ENCODE data around the gene EPHA2. TPM values are rescaled to one million over a fixed set of nuclear protein-coding genes. Genes with fewer than 3 reads are reported as not detected.
A peak's percentile ranks its signal among the peaks of the same experiment; 100 is the strongest.

The EPHA2 gene
- total RNA-seq, 2 experiments from 2014 or later, result not detected

DNA sequence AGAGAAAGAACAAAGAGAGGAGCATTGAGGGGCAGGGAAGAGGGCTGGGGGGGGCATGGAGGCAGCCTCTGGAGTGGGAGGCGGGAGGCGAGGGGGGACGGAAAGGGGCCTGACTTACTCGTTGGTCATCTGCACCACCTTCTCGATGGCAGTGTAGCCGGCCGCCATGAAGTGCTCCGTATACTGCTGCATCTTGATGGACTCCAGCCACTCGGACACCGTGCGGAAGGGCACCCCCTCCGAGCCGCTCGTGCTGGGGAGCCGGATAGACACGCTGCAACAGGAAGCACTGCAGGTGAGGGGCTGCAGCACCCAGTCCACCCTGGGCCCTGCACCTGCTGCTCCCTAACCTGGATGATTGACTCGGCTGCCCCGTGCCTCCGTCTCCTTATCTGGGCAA is 26.6 kb downstream of the EPHA2 start:
- CTCF ChIA-PET, result no interaction called here
- POLR2A ChIA-PET, result no interaction called here
- Mint-ChIP-seq H3K36me3 (ENCODE audit: low read depth) (no peaks in the 10 kb centered on the region), H3K4me1 (no peaks in the 10 kb centered on the region), H3K4me3 (no peak overlapping the region), H3K27me3 (no peaks in the 10 kb centered on the region), H3K27ac (no peak overlapping the region), H3K9me3 (no peaks in the 10 kb centered on the region)
- DNase-seq, result no peak

DNA sequence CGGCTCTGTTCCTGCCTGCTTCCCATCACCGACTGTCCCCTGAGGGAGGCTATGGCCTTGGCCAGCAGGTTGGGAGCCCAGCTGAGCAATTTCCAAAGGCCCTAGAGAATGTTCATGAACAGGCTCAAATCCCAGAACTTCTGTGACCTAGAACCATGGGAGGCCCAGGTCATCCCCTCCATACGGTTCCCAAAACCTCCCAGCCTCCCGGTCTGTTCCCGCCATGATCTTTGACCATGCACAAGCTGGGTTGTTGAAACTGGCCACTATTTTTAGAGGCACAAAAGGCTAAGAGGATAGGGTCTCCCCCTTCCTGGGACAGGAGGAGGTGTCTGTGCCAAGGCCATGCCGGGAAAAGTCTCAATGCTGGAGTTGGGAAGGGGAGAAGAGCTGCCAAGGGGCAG is 27.5 kb downstream of the EPHA2 start:
- no peak for DNase-seq
- ChIA-PET POLR2A (no interaction called here), CTCF (interaction anchor here (1.5 kb wide), 1 partner anchor 49 kb away, joined by 5 read pairs; no protein-coding TSS in a partner anchor)
- no peaks in the 10 kb centered on the region for H3K9me3 Mint-ChIP-seq
- H3K27me3 Mint-ChIP-seq, result no peaks in the 10 kb centered on the region
- H3K4me3 Mint-ChIP-seq, result no peak overlapping the region
- H3K36me3 Mint-ChIP-seq (ENCODE audit: low read depth), result no peaks in the 10 kb centered on the region
- H3K27ac Mint-ChIP-seq, result no peak overlapping the region
- H3K4me1 Mint-ChIP-seq, result peaks cover 3% of the 10 kb centered on the region

DNA sequence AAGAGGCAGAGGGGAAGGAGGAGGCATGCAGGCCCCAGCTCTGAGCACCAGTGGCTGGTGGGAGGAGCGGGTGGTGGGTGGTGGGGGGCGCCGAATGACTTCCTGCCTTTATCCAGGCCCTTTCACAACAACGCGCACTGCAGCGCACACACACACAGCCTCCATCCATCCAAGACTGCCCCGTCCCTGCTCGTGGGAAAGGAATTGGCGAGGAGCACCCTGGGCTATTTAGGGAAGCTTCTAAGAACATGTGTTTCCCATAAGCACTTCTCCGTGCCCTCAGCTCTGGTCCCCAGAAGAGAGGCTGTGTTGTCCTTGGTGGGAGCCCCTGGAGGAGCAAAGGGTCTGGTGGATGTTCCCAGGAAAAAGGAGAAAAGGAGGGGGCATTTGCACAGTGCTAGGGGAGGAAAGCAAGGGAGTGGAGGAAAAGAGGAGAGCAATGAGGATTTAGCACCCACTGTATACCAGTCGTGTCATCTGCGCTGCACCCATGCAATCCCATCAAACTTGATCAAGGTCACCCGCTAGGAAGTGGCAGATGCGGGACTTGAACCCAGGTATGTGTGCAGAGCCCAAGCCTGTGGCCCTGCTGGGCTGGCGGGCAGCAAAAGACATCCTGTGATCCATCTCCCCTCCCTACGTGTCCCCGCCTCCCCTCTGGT is 28.1 kb downstream of the EPHA2 start:
- no peak overlapping the region for H3K27ac Mint-ChIP-seq
- ChIA-PET CTCF (interaction anchor here (1.5 kb wide), 1 partner anchor 49 kb away, joined by 5 read pairs; no protein-coding TSS in a partner anchor), POLR2A (interaction anchor here (0.6 kb wide), 1 partner anchor 356 kb away, joined by 3 read pairs; no protein-coding TSS in a partner anchor)
- no peaks in the 10 kb centered on the region for H3K27me3 Mint-ChIP-seq
- no peaks in the 10 kb centered on the region for H3K9me3 Mint-ChIP-seq
- peaks cover 7% of the 10 kb centered on the region for H3K4me1 Mint-ChIP-seq
- no peak for DNase-seq
- H3K4me3 Mint-ChIP-seq, result no peak overlapping the region
- no peaks in the 10 kb centered on the region for H3K36me3 Mint-ChIP-seq (ENCODE audit: low read depth)

DNA sequence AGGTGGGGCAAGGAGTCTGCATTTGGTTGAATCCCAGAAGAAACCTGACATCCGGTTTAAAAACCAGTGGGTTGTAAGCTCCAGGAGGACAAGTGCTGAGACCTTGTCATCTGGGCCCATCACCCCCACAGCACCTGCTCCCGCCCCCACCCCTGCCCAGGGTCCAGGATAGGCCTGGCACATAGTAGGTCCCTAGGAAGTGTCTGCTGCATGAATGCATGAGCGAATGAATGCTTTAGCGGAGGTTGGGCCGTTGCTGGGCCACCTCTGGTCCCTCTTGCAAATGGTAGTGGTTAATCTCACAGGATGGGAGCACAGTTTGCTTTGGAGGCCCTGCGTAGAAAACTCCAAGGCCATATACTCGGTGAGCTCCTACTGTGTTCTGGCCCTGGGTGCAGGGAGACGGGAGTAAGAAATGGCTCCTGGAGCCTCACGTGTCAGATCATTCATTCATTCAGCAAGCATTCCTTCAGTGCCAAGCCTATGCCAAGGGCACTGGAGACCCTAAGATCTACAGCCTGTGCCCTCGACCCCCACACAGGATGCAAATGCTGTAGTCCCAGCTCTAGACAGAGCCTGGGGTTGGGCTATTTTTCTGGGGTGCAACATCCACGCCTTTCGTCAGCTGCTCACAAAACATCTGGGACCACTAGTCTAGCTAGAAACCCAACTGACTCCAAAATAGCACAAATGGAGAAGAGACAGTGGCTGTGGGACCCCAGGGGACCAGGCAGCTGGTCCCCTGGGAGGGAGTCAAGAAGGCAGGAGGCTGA is 28.9 kb downstream of the EPHA2 start:
- CTCF ChIA-PET, result interaction anchor here (1.5 kb wide), 1 partner anchor 48 kb away, joined by 5 read pairs; no protein-coding TSS in a partner anchor
- Mint-ChIP-seq H3K4me1 (peaks cover 9% of the 10 kb centered on the region), H3K4me3 (no peak overlapping the region), H3K27ac (no peak overlapping the region), H3K9me3 (no peaks in the 10 kb centered on the region), H3K36me3 (ENCODE audit: low read depth) (no peaks in the 10 kb centered on the region), H3K27me3 (no peaks in the 10 kb centered on the region)
- DNase-seq, result no peak
- POLR2A ChIA-PET, result interaction anchor here (0.6 kb wide), 1 partner anchor 355 kb away, joined by 3 read pairs; no protein-coding TSS in a partner anchor

DNA sequence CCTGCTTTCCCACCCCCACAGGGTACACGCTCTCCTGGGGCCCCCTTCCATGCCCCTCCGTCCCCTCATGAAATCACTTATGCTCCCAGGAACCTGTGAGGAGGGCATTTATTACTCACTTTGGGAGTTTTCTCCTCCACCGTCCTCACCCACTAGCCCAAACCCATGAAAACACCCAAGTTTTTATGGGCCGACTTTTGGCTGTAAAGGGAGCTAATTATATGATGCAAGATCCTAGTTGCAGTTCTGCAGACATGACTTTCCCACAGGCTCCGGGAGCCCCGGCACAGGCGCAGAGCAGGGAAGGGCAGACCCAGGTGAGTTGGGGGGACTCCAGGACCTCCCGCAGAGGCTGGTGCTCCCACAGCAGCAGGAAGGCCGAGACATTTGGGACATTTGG is 29.7 kb downstream of the EPHA2 start:
- Mint-ChIP-seq H3K36me3 (ENCODE audit: low read depth) (no peaks in the 10 kb centered on the region), H3K27ac (no peak overlapping the region), H3K4me3 (no peak overlapping the region), H3K27me3 (no peaks in the 10 kb centered on the region), H3K4me1 (peaks cover 9% of the 10 kb centered on the region), H3K9me3 (no peaks in the 10 kb centered on the region)
- POLR2A ChIA-PET, result no interaction called here
- no peak for DNase-seq
- CTCF ChIA-PET, result no interaction called here

DNA sequence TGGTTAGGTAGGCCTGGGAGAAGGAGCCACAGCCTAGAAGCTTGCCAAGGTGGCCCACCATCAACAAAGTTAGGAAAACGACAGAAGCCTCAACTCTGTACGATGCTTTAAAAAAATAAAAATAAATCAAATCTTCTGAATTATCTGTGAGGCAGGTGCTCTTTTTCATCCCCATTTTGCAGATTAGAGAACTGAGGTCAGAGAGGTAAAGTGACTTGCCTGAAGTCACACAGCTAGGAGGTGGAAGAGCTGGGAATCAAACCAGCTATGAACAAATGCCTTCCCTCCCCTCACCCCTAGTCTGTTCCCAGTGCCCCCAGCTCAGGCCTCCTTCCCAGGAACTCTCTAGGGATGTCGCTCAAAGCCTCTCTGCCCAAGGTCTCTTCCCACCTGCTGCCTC is 30.4 kb downstream of the EPHA2 start:
- POLR2A ChIA-PET, result no interaction called here
- CTCF ChIA-PET, result no interaction called here
- Mint-ChIP-seq H3K4me3 (no peak overlapping the region), H3K27me3 (no peaks in the 10 kb centered on the region), H3K4me1 (peaks cover 9% of the 10 kb centered on the region), H3K9me3 (no peaks in the 10 kb centered on the region), H3K27ac (no peak overlapping the region), H3K36me3 (ENCODE audit: low read depth) (no peaks in the 10 kb centered on the region)
- DNase-seq, result no peak

DNA sequence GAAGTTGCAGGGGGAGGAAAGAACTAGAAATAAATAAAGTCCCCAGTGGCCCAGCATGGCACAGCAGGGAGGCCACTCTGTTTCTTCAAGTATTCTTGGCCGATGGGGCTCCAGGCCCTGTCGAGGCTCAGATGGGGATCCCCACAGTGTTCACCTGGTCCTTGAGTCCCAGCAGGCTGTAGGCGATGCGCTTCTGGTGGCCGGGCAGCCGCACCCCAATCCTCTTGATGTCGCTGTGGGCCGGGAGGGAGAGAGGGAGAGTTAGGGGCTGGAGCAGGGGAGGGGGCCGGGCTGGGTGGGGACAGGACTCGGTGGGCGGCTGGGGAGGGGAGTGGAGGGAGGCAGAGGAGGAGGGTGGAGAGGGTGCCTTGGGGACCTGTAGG is 30.8 kb downstream of the EPHA2 start:
- DNase-seq, result no peak
- Mint-ChIP-seq H3K36me3 (ENCODE audit: low read depth) (no peaks in the 10 kb centered on the region), H3K27ac (no peak overlapping the region), H3K9me3 (no peaks in the 10 kb centered on the region), H3K4me3 (no peak overlapping the region), H3K4me1 (peaks cover 9% of the 10 kb centered on the region), H3K27me3 (no peaks in the 10 kb centered on the region)
- ChIA-PET POLR2A (no interaction called here), CTCF (no interaction called here)

DNA sequence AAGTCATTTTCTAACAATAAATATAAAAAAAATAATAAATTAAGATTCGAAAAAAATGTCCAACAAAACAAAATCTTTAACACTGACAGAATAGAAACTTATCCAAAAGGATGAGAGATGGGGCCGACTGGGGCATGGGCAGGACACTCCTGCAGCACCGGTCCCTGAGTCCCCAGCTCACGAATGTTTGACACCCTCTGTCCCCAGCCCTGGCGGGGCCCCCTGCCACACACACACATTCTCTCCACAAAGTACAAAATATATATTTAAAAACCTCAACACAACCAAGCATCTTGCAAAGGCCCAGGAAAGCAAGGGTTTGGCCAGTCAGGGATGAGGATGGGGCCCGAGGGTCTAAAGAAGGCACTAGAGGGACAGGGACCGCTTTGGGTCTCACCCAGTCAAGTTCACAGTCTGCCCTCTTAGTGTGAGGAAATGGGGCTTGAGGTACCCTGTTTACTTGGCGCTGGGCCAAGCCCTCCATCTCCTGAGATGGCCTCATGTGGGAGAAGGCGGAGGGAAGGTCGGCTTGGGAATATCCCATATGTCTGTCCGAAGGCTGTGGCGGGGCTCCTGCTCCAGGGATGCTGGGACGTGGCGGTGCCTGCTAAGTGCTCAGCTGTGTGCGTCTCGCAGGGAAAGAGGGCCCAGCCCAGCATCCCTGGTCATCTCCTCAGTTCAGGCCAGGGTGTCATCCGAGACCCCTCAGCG is 31.3 kb downstream of the EPHA2 start:
- POLR2A ChIA-PET, result no interaction called here

DNA sequence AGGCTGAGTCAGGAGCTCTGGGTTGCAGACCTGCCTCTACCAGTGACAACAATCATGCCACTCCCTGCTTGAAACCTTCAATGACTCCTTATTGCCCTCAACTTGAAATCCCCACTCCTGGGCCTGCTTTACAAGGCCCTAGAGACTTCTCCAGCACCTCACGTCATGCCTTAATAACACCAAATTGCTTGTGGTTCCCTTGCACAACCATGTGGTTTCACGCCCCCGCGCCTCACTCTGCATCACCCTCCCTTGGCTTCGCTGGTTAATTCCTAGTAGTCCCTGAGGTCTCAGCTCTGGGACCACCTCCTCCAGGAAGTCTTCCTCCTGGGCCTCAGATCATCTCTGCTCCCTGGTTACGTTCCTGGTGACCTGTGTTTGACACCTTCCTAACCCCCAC is 33.0 kb downstream of the EPHA2 start:
- peak; percentile 26 for DNase-seq
- ChIA-PET CTCF (no interaction called here), POLR2A (no interaction called here)
- Mint-ChIP-seq H3K27ac (no peak overlapping the region), H3K9me3 (no peaks in the 10 kb centered on the region), H3K4me1 (peaks cover 9% of the 10 kb centered on the region), H3K36me3 (ENCODE audit: low read depth) (no peaks in the 10 kb centered on the region), H3K27me3 (no peaks in the 10 kb centered on the region), H3K4me3 (no peak overlapping the region)

More for the DNA sequence above, 31.3 kb downstream of the EPHA2 start:
- Mint-ChIP-seq H3K4me1 (peaks cover 9% of the 10 kb centered on the region), H3K36me3 (ENCODE audit: low read depth) (no peaks in the 10 kb centered on the region), H3K9me3 (no peaks in the 10 kb centered on the region), H3K27me3 (no peaks in the 10 kb centered on the region), H3K27ac (no peak overlapping the region), H3K4me3 (no peak overlapping the region)
- no peak for DNase-seq
- CTCF ChIA-PET, result interaction anchor here (1.0 to 1.1 kb wide), 2 partner anchors 42 to 46 kb away, joined by 3 read pairs; no protein-coding TSS in a partner anchor

DNA sequence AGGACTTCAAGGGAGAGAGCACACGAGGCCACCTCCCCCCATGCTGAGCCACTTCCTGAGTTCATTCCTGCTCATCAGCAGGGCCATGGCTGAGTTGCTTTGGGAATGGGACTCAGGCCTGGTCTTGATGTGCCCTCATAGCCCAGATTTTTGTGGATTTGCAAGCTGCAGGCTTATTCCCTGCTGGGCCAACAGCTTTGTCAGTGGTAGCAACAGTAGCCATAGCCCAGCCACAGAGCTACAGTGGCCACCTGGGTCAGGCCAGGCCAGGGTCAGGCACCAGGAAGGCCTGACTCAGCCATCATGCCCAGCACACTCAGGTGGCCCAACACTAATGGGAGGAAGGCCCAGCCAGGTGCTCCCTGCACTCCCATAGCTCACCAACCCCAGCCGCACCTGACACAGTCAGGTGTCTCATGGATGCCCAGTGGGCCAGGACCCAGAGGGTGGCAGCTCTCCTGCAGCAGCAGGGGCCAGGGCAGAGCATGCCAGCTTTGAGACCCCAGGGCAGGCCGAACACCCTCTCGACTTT is 33.5 kb downstream of the EPHA2 start:
- no peak overlapping the region for H3K27ac Mint-ChIP-seq
- POLR2A ChIA-PET, result no interaction called here
- no peak overlapping the region for H3K4me3 Mint-ChIP-seq
- no peaks in the 10 kb centered on the region for H3K36me3 Mint-ChIP-seq (ENCODE audit: low read depth)
- CTCF ChIA-PET, result no interaction called here
- DNase-seq, result no peak
- H3K27me3 Mint-ChIP-seq, result no peaks in the 10 kb centered on the region
- no peaks in the 10 kb centered on the region for H3K9me3 Mint-ChIP-seq
- H3K4me1 Mint-ChIP-seq, result peaks cover 9% of the 10 kb centered on the region

DNA sequence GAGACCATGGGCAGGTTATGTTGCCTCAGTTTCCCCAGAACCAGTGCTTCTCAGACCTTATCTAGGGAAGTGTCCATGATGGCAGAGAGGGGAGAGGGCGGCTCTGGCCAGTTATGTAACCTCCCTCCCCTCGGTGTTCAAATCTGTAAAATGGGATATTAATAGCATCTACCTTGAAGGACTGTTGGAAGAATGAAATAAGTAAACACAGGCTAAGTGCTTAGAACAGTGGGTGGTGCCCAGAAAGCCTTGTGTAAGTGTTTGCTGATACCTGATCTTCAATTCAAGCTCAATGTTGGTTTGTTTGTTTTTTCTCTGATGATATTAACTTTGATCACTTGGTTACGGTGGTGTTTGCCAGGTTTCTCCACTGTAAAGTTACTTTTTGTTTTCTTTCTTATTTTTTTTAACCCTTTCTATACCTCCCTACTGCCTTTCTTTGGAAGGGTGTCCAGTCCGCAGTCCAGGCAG is 34.9 kb downstream of the EPHA2 start:
- no peak overlapping the region for H3K27ac Mint-ChIP-seq
- H3K36me3 Mint-ChIP-seq (ENCODE audit: low read depth), result no peaks in the 10 kb centered on the region
- ChIA-PET CTCF (interaction anchor here (0.7 kb wide), 1 partner anchor 66 kb away, joined by 3 read pairs; no protein-coding TSS in a partner anchor), POLR2A (no interaction called here)
- H3K4me3 Mint-ChIP-seq, result no peak overlapping the region
- DNase-seq, result no peak
- peaks cover 9% of the 10 kb centered on the region for H3K4me1 Mint-ChIP-seq
- no peaks in the 10 kb centered on the region for H3K27me3 Mint-ChIP-seq
- no peaks in the 10 kb centered on the region for H3K9me3 Mint-ChIP-seq

DNA sequence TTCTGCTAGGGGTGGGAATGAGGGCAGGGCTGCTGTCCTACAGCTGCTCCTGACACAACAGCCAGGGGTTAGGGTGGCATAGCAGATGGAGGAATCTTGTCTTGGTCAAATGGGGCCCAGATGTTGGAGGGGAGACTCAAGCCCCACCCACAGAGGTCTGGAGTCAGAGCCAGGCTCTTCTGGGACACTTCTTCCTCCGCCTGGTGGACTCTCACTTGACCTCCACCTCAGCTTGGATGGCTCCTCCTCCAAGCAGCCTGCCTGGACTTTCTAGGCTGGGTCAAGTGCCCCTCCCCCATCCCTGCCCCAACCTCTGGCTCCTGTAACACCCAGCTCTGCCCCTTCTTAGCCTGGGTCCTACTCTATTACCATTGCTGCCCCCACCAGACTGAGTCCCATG is 35.5 kb downstream of the EPHA2 start:
- Mint-ChIP-seq H3K27me3 (no peaks in the 10 kb centered on the region), H3K4me1 (peaks cover 9% of the 10 kb centered on the region), H3K9me3 (no peaks in the 10 kb centered on the region), H3K36me3 (ENCODE audit: low read depth) (no peaks in the 10 kb centered on the region), H3K27ac (no peak overlapping the region), H3K4me3 (no peak overlapping the region)
- ChIA-PET CTCF (interaction anchor here (0.7 kb wide), 1 partner anchor 66 kb away, joined by 3 read pairs; no protein-coding TSS in a partner anchor), POLR2A (no interaction called here)
- no peak for DNase-seq

DNA sequence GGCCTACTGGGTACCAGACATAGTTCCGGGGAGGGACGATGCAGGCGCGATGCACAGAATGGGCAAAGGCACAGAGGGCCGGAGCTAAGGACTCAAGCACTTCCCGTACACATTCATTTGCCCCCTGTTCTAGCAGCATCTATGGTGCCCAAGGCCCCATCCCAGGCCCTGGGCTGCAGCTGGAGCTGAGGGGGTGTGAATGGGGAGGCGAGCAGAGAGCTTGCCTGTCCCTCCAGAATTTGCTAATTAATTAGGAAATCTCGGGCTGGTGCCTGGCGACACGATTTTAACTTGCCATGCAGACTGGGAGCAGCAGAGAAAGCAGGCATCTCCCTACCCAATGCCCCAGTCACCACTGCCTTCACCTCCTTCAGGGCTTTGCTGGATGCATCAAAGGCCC is 35.9 kb downstream of the EPHA2 start:
- ChIA-PET CTCF (no interaction called here), POLR2A (no interaction called here)
- Mint-ChIP-seq H3K9me3 (no peaks in the 10 kb centered on the region), H3K4me3 (no peak overlapping the region), H3K27me3 (no peaks in the 10 kb centered on the region), H3K4me1 (peaks cover 9% of the 10 kb centered on the region), H3K27ac (no peak overlapping the region), H3K36me3 (ENCODE audit: low read depth) (no peaks in the 10 kb centered on the region)
- DNase-seq, result no peak

Data from activated CD4-positive, alpha-beta memory T cell treated with anti-CD3 and anti-CD28 coated beads, Interleukin-2, amount 10 ng/mL, durations not matched to agents 7 days and 5 days (primary cell).